PC-9 (cell line): ENCODE measurements around the gene SRP14. TPM values are rescaled to one million over a fixed set of nuclear protein-coding genes. Genes with fewer than 3 reads are reported as not detected.

Experiments used
- BruUV-seq: library from RNA; stranded (reverse); fragments of 400-500 nt; replicated peaks from 2 replicates; lab custom pipeline; 2021; lab: Mats Ljungman, UMichigan
- CTCF ChIA-PET: fragments of 300-600 bp; sonication (Branson Sonifier 250); formaldehyde crosslinking; loops from one replicate; lab custom pipeline; 2022; ENCODE audit warnings: antibody characterized with exemption; lab: Charles Lee
- POLR2A ChIA-PET: fragments of 300-600 bp; sonication (Branson Sonifier 250); formaldehyde crosslinking; loops from one replicate; lab custom pipeline; 2022; ENCODE audit warnings: antibody characterized with exemption; ENCODE audit not compliant: unreplicated experiment; lab: Charles Lee
- DNase-seq, 2 experiments: peaks; one replicate each; pipeline versions ENCODE4 v3.0.0 to v3.0.0-alpha.2; 2015 to 2022; ENCODE audit warnings: mixed read lengths in 1 of 2
- H2AFZ ChIP-seq: fragments of 200-600 bp; sonication (generic); 2 replicates; pipeline ENCODE4 v1.8.1; 2017; ENCODE audit warnings: antibody characterized with exemption
- H3F3A ChIP-seq: fragments of 200-600 bp; sonication (generic); 2 replicates; pipeline ENCODE4 v1.8.1; 2017; ENCODE audit warnings: antibody characterized with exemption, mild to moderate bottlenecking, low read depth; ENCODE audit not compliant: insufficient read depth
- H3K27ac ChIP-seq: fragments of 200-600 bp; sonication (generic); 2 replicates; pipeline ENCODE4 v1.6.1; 2016; ENCODE audit warnings: mixed run types
- H3K27me3 ChIP-seq: fragments of 200-600 bp; sonication (generic); 2 replicates; pipeline ENCODE4 v1.6.1; 2016; ENCODE audit warnings: low read depth, mixed run types; ENCODE audit not compliant: insufficient read depth
- H3K36me3 ChIP-seq: fragments of 200-600 bp; sonication (generic); 2 replicates; pipeline ENCODE4 v1.6.1; 2016; ENCODE audit warnings: low read depth, mixed run types
- H3K4me1 ChIP-seq: fragments of 200-600 bp; sonication (generic); replicated peaks from 2 replicates; pipeline ENCODE4 v1.6.1; 2016; ENCODE audit warnings: mixed run types; ENCODE audit not compliant: insufficient read depth
- H3K4me2 ChIP-seq: fragments of 200-600 bp; sonication (generic); 2 replicates; pipeline ENCODE4 v1.6.1; 2017; ENCODE audit warnings: mixed run types
- H3K4me3 ChIP-seq: fragments of 200-600 bp; sonication (generic); 2 replicates; pipeline ENCODE4 v1.6.1; 2016; ENCODE audit warnings: mixed run types
- H3K79me2 ChIP-seq: fragments of 200-600 bp; sonication (generic); 2 replicates; pipeline ENCODE4 v1.6.1; 2017; ENCODE audit warnings: low read depth, mixed run types
- H3K9me2 ChIP-seq: fragments of 200-600 bp; sonication (generic); 2 replicates; pipeline ENCODE4 v1.8.1; 2017; ENCODE audit warnings: mild to moderate bottlenecking; ENCODE audit not compliant: insufficient read depth
- H3K9me3 ChIP-seq: fragments of 200-600 bp; sonication (generic); 2 replicates; pipeline ENCODE4 v1.8.1; 2016; ENCODE audit warnings: low read depth; ENCODE audit not compliant: insufficient read depth
- H4K20me1 ChIP-seq: fragments of 200-600 bp; sonication (generic); 2 replicates; pipeline ENCODE4 v1.8.1; 2017; ENCODE audit not compliant: insufficient read depth
- CTCF ChIP-seq: fragments of 200-600 bp; sonication (generic); conservative IDR thresholded peaks from 2 replicates; pipeline ENCODE4 v1.6.1; 2017; ENCODE audit warnings: mixed run types, antibody characterized with exemption, mild to moderate bottlenecking, moderate library complexity
- EZH2 ChIP-seq: fragments of 200-600 bp; sonication (generic); IDR thresholded peaks from 2 replicates; pipeline ENCODE4 v1.8.0; 2017; ENCODE audit warnings: antibody characterized with exemption, low read depth
- intact Hi-C: fragments of 100-400 bp; cut with micrococcal nuclease; formaldehyde crosslinking; loops from one replicate; pipeline ENCODE4 v1.10.0; 2022; ENCODE audit not compliant: unreplicated experiment
- total RNA-seq: library from RNA; stranded (reverse); gene quantifications from 2 replicates; pipeline ENCODE4 v1.2.3, GENCODE V29; 2021

The SRP14 gene
- total RNA-seq, 1 experiment from 2014 or later: 196 TPM

- POLR2A ChIA-PET: no interaction called here
- peaks cover 74% of the 10 kb centered on the region for H3K4me1 ChIP-seq
These were observed 20.8 kb upstream of the SRP14 start for GRCh38 chr15:40059821-40060220.

GRCh38 chr15:40058476-40059140 lies 19.6 kb upstream of the SRP14 start:
- H3K36me3 ChIP-seq: no peaks in the 10 kb centered on the region
- no peak overlapping the region for H3K4me2 ChIP-seq
- DNase-seq: no peak
- ChIA-PET POLR2A (interaction anchor here (0.6 kb wide), 1 partner anchor 404 kb away, joined by 27 read pairs; no protein-coding TSS in a partner anchor), CTCF (no interaction called here)
- TF ChIP-seq EZH2 (no peak), CTCF (no peak)
- no peak overlapping the region for H3K27ac ChIP-seq
- no peaks in the 10 kb centered on the region for H3K79me2 ChIP-seq
- no peaks in the 10 kb centered on the region for H3K27me3 ChIP-seq
- no peak overlapping the region for H3K4me3 ChIP-seq
- no peak overlapping the region for H2AFZ ChIP-seq
- peaks cover 74% of the 10 kb centered on the region for H3K4me1 ChIP-seq
- H3F3A ChIP-seq: peaks cover 44% of the 10 kb centered on the region
- H3K9me3 ChIP-seq: no peaks in the 10 kb centered on the region
- H4K20me1 ChIP-seq: no peaks in the 10 kb centered on the region
- intact Hi-C loops: no loop called here
- no TSS peak for BruUV-seq
- no peaks in the 10 kb centered on the region for H3K9me2 ChIP-seq

More at GRCh38 chr15:40059821-40060220, 20.8 kb upstream of the SRP14 start:
- DNase-seq: no peak
- TF ChIP-seq CTCF: no peak
- TF ChIP-seq EZH2: no peak
- Histone ChIP-seq H3K9me3 (no peaks in the 10 kb centered on the region), H3K36me3 (no peaks in the 10 kb centered on the region), H3K4me3 (no peak overlapping the region), H4K20me1 (no peaks in the 10 kb centered on the region), H3K27ac (no peak overlapping the region), H3K79me2 (no peaks in the 10 kb centered on the region), H2AFZ (no peak overlapping the region), H3K9me2 (no peaks in the 10 kb centered on the region), H3K4me2 (no peak overlapping the region), H3K27me3 (no peaks in the 10 kb centered on the region), H3F3A (peaks cover 45% of the 10 kb centered on the region)
- no TSS peak for BruUV-seq
- intact Hi-C loops: no loop called here
- CTCF ChIA-PET: interaction anchor here (0.6 to 0.7 kb wide), 2 partner anchors 87 to 540 kb away, joined by 4 read pairs; no protein-coding TSS in a partner anchor

GRCh38 chr15:40055576-40056293 lies 16.8 kb upstream of the SRP14 start:
- H3K9me3 ChIP-seq: no peaks in the 10 kb centered on the region
- peak overlapping the region; percentile 75 for H3K4me2 ChIP-seq
- TF ChIP-seq CTCF: no peak
- TF ChIP-seq EZH2: no peak
- BruUV-seq: no TSS peak
- no peaks in the 10 kb centered on the region for H3K9me2 ChIP-seq
- H3K36me3 ChIP-seq: no peaks in the 10 kb centered on the region
- peaks cover 76% of the 10 kb centered on the region for H3K4me1 ChIP-seq
- intact Hi-C loops: loop anchor here (2.0 kb wide), 2 partner anchors 13 to 105 kb away; partner anchors contain the start of gene BUB1B
- peak in 1 of 2 experiments; percentile 79 for DNase-seq
- H4K20me1 ChIP-seq: no peaks in the 10 kb centered on the region
- ChIA-PET CTCF (interaction anchor here (0.6 to 3.1 kb wide), 2 partner anchors 51 to 258 kb away, joined by 3 to 12 read pairs; no protein-coding TSS in a partner anchor), POLR2A (interaction anchor here (0.6 kb wide), 1 partner anchor 57 kb away, joined by 3 read pairs; no protein-coding TSS in a partner anchor)
- no peaks in the 10 kb centered on the region for H3K27me3 ChIP-seq
- H3K27ac ChIP-seq: peak overlapping the region; percentile 85
- no peak overlapping the region for H2AFZ ChIP-seq
- peaks cover 47% of the 10 kb centered on the region for H3F3A ChIP-seq
- H3K79me2 ChIP-seq: no peaks in the 10 kb centered on the region
- peak overlapping the region; percentile 20; the same call in 1 of the 2 replicates for H3K4me3 ChIP-seq
